RWPE1 (cell line): Measurements from ENCODE around the gene ADCY2.

Experiments used
- CTCF ChIA-PET: fragments of 350-600 bp; sonication (Branson Sonifier 250); formaldehyde crosslinking; extraction: SDS; loops from one replicate; lab custom pipeline; 2021; lab: Yijun Ruan, JAX
- POLR2A ChIA-PET: fragments of 400-600 bp; formaldehyde crosslinking; extraction: SDS; loops from one replicate; lab custom pipeline; 2020; ENCODE audit warnings: antibody characterized with exemption; ENCODE audit not compliant: low non-redundant PET; lab: Yijun Ruan, JAX
- DNase-seq: peaks from one replicate; pipeline ENCODE4 v3.0.0; 2012; ENCODE audit warnings: low spot score
- H3K27ac ChIP-seq: fragments of 450-650 bp; 2 replicates; pipeline ENCODE4 v1.5.1; 2017
- CTCF ChIP-seq: fragments of 450-650 bp; conservative IDR thresholded peaks from 2 replicates; pipeline ENCODE4 v1.5.1; 2017; ENCODE audit warnings: low read depth, mild to moderate bottlenecking

The ADCY2 gene

DNA sequence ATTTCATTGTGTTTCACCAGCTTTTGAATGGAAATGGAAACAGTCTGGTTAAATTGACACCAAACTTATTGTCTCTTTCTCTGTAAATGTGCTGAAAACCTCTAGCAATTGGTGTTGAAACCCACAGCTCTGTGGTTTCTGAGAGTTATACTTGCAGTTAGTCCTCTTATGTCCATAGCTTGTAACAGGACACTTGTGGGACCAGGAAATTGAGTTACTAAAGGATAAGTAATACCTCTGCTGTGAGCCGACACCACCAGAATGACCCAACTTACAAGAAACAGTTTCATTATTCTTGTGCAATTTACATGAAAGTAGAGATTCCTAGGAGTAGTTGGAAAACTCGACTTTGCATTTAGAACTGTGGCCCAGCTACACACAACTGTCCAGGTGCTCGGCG lies 263.5 kb downstream of the ADCY2 start:
- ChIA-PET CTCF (no interaction called here), POLR2A (no interaction called here)
- TF ChIP-seq CTCF: no peak
- no peak overlapping the region for H3K27ac ChIP-seq
- DNase-seq: no peak

GRCh38 chr5:7662289-7662688 lies 266.4 kb downstream of the ADCY2 start:
- no peak overlapping the region for H3K27ac ChIP-seq
- DNase-seq: no peak
- ChIA-PET POLR2A (no interaction called here), CTCF (no interaction called here)
- no peak for TF ChIP-seq CTCF

GRCh38 chr5:7663808-7664207 lies 267.9 kb downstream of the ADCY2 start:
- ChIA-PET POLR2A (no interaction called here), CTCF (no interaction called here)
- H3K27ac ChIP-seq: no peak overlapping the region
- no peak for TF ChIP-seq CTCF
- no peak for DNase-seq

DNA sequence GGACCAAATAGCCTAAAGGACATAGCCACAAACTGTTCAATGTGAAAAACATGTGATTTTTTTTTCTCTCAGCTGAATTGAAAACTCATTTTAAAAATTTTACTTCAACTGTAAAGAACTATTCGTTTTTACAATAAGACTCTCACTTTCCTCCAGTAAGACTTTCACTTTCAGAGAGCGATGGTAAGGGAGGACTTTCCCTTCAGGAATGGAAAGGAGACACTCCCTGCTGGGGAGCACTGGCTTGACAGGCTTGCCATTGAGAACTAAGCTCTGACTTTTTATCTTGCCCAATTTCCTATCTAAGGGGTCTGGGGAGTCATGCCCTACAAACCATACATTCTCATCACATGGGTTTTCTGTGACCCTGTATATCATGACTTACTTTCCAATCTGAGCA lies 268.3 kb downstream of the ADCY2 start:
- no peak for TF ChIP-seq CTCF
- H3K27ac ChIP-seq: no peak overlapping the region
- ChIA-PET CTCF (no interaction called here), POLR2A (no interaction called here)
- no peak for DNase-seq

GRCh38 chr5:7667216-7667767 lies 271.4 kb downstream of the ADCY2 start:
- H3K27ac ChIP-seq: no peak overlapping the region
- TF ChIP-seq CTCF: no peak
- ChIA-PET CTCF (no interaction called here), POLR2A (no interaction called here)
- DNase-seq: peak; percentile 21

- no peak for DNase-seq
- no peak overlapping the region for H3K27ac ChIP-seq
- POLR2A ChIA-PET: no interaction called here
- CTCF ChIA-PET: no interaction called here
- TF ChIP-seq CTCF: no peak
These were observed 272.2 kb downstream of the ADCY2 start for GRCh38 chr5:7668161-7668560.

DNA sequence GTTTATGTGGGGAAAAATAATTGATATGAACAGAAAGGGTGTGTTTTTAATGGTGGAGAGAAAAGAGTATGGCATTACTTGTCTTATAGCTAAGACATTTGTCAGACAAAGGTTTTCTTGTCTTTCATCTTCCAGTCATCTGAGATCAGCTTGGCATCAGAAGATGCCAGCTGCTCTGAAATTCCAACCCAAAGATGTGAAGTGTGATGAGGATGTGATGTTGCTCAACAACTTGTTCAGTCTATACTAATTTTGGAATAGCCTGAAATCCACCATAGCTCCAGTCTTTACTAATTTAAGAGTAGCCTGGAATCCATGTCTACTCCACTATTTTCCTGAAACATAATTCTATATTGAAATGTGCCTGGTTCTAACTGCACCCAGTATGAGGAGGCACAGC lies 272.7 kb downstream of the ADCY2 start:
- no peak for DNase-seq
- no peak for TF ChIP-seq CTCF

More for the DNA sequence above, 272.7 kb downstream of the ADCY2 start:
- ChIA-PET POLR2A (no interaction called here), CTCF (no interaction called here)
- H3K27ac ChIP-seq: no peak overlapping the region
